Measurements from ENCODE around the gene MEIS2.

MEIS2 gene

DNA sequence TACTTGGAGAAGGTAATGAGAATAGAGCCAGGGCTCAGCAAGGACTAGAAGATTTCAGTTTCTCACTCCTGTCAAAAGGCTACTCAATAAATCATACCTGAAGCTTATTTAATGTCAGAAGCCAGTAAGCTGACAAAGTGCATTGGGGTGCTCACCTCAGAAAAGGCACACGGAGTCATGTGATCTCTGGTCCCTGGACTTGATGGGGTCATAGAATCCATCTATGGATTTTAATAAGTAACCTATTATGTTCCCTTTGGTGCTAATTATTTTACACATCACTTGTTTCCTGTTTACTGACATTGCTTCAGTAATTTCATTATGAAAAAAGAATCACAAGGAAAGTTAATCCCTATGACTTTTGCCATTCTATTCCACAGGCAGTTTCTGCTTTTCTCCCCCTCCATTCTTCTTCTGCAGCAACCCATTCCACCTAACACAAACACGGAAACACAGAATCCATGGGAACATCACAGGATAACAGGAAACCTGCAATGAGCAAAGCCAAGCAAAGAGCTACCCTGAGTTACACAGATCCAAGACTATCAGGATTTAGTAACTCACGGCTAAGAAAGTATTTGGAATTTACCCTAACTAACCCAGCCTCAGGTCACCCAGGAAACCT lies 159.6 kb downstream of the MEIS2 start:
- TF ChIP-seq CTCF (IDR thresholded peaks at IDR 0.05; ENCODE audit: poor library complexity, severe bottlenecking), result no peak
- no peak for DNase-seq (ENCODE audit: low spot score)
- no peak overlapping the region for H3K27ac ChIP-seq (ENCODE audit: poor library complexity, severe bottlenecking)

DNA sequence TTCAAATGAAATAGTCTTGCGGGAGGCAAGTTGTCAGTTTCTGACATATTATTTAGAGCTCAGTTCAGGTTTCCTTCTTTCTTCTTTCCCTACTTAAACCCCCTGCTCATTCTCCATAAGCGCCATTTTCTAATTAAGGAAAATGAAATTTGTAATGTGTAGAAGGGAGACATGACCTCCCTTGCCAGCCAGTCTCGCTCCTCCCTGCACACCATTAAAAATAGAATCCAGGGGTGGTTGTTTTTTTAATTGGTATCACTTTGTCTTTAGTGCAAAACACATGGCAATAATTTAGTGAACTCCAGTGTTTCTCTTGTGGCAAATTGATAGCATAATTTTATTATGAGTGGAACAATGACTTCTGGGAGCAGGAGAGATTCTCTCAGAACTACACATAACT lies 160.1 kb downstream of the MEIS2 start:
- no peak for DNase-seq (ENCODE audit: low spot score)
- H3K36me3 ChIP-seq (ENCODE audit: low read depth), result no peaks in the 10 kb centered on the region

More for the DNA sequence above, 159.6 kb downstream of the MEIS2 start:
- Histone ChIP-seq H3K4me3 (ENCODE audit: severe bottlenecking) (no peak overlapping the region), H3K4me1 (ENCODE audit: insufficient read depth, poor library complexity, severe bottlenecking) (no peaks in the 10 kb centered on the region), H3K27me3 (ENCODE audit: insufficient read depth, poor library complexity, severe bottlenecking) (peaks cover 20% of the 10 kb centered on the region), H3K36me3 (ENCODE audit: low read depth) (no peaks in the 10 kb centered on the region), H3K9me3 (ENCODE audit: severe bottlenecking) (no peaks in the 10 kb centered on the region)
- ATAC-seq (ENCODE audit: low read depth), result no peak

GRCh38 chr15:36938764-36939163 lies 161.6 kb downstream of the MEIS2 start:
- Histone ChIP-seq H3K36me3 (ENCODE audit: low read depth) (no peaks in the 10 kb centered on the region), H3K27ac (ENCODE audit: poor library complexity, severe bottlenecking) (no peak overlapping the region), H3K9me3 (ENCODE audit: severe bottlenecking) (no peaks in the 10 kb centered on the region), H3K27me3 (ENCODE audit: insufficient read depth, poor library complexity, severe bottlenecking) (peaks cover 11% of the 10 kb centered on the region), H3K4me1 (ENCODE audit: insufficient read depth, poor library complexity, severe bottlenecking) (no peaks in the 10 kb centered on the region), H3K4me3 (ENCODE audit: severe bottlenecking) (no peak overlapping the region)
- no peak for TF ChIP-seq CTCF (IDR thresholded peaks at IDR 0.05; ENCODE audit: poor library complexity, severe bottlenecking)
- no peak for DNase-seq (ENCODE audit: low spot score)
- ATAC-seq (ENCODE audit: low read depth), result no peak

More for the DNA sequence above, 160.1 kb downstream of the MEIS2 start:
- Histone ChIP-seq H3K27ac (ENCODE audit: poor library complexity, severe bottlenecking) (no peak overlapping the region), H3K4me1 (ENCODE audit: insufficient read depth, poor library complexity, severe bottlenecking) (no peaks in the 10 kb centered on the region), H3K9me3 (ENCODE audit: severe bottlenecking) (no peaks in the 10 kb centered on the region), H3K4me3 (ENCODE audit: severe bottlenecking) (no peak overlapping the region), H3K27me3 (ENCODE audit: insufficient read depth, poor library complexity, severe bottlenecking) (peaks cover 20% of the 10 kb centered on the region)
- ATAC-seq (ENCODE audit: low read depth), result no peak
- no peak for TF ChIP-seq CTCF (IDR thresholded peaks at IDR 0.05; ENCODE audit: poor library complexity, severe bottlenecking)

GRCh38 chr15:36938131-36938530 lies 162.2 kb downstream of the MEIS2 start:
- ATAC-seq (ENCODE audit: low read depth) (no peak), DNase-seq (ENCODE audit: low spot score) (no peak)
- H3K4me1 ChIP-seq (ENCODE audit: insufficient read depth, poor library complexity, severe bottlenecking), result no peaks in the 10 kb centered on the region
- H3K9me3 ChIP-seq (ENCODE audit: severe bottlenecking), result no peaks in the 10 kb centered on the region
- peaks cover 7% of the 10 kb centered on the region for H3K27me3 ChIP-seq (ENCODE audit: insufficient read depth, poor library complexity, severe bottlenecking)
- no peak overlapping the region for H3K4me3 ChIP-seq (ENCODE audit: severe bottlenecking)
- no peak overlapping the region for H3K27ac ChIP-seq (ENCODE audit: poor library complexity, severe bottlenecking)
- no peak for TF ChIP-seq CTCF (IDR thresholded peaks at IDR 0.05; ENCODE audit: poor library complexity, severe bottlenecking)
- H3K36me3 ChIP-seq (ENCODE audit: low read depth), result no peaks in the 10 kb centered on the region

DNA sequence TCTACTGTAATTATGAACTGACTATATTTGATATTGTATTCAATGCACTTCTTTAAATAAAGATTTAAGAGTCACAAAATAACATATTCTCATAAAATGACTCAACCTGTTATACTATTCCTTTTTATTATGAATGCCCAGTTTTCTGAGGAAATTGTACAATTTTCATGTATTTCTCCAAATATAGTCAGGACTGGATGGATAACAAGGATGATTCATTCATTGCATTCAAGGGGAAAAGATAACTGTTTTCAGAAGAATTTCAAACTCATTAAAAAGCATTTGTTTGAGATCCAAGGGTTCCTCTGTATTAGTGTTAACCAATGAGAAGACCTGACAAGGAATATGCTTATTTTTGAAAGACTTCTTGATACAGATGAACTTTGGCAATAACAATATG lies 163.7 kb downstream of the MEIS2 start:
- H3K4me3 ChIP-seq (ENCODE audit: severe bottlenecking), result no peak overlapping the region
- TF ChIP-seq CTCF (IDR thresholded peaks at IDR 0.05; ENCODE audit: poor library complexity, severe bottlenecking), result no peak
- H3K4me1 ChIP-seq (ENCODE audit: insufficient read depth, poor library complexity, severe bottlenecking), result no peaks in the 10 kb centered on the region
- no peaks in the 10 kb centered on the region for H3K9me3 ChIP-seq (ENCODE audit: severe bottlenecking)
- no peak overlapping the region for H3K27ac ChIP-seq (ENCODE audit: poor library complexity, severe bottlenecking)
- H3K36me3 ChIP-seq (ENCODE audit: low read depth), result no peaks in the 10 kb centered on the region
- no peak for ATAC-seq (ENCODE audit: low read depth)
- peaks cover 3% of the 10 kb centered on the region for H3K27me3 ChIP-seq (ENCODE audit: insufficient read depth, poor library complexity, severe bottlenecking)
- DNase-seq (ENCODE audit: low spot score), result no peak

Measured in RWPE2 (cell line).